ENCODE data around the gene FAM117B.
"Not testable (repeated sequence)": the region's sequence is repeated elsewhere in the genome, so short reads cannot be mapped to it uniquely, and the experiment has no call there.

Gene FAM117B

GRCh38 chr2:202636213-202636513 is 1.4 kb downstream of the FAM117B start:
- no peak for DNase-seq (ENCODE audit: low read depth in 2 of 2, low spot score in 1 of 2)

GRCh38 chr2:202638721-202639120 is 4.0 kb downstream of the FAM117B start:
- DNase-seq (ENCODE audit: low read depth in 2 of 2, low spot score in 1 of 2) = no peak

DNA sequence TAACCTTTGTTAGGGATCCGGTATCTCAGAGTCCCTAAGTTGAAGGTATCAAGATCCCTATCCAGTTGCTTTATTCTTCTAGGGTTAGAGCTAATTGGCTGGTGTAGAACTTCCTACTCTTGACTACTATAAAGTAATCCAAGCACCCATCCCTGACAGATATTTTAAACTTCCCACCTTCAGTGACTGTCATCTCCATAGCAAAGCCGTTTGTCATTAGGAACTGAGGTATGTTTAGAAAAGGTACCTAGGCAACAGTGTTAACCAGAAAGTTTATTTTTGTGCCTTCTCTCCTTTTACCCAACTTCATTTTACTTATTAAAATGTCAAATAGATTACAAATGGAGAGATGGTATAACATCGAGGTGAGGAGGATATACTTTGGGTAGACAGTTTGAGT is 4.5 kb downstream of the FAM117B start:
- DNase-seq (ENCODE audit: low read depth in 2 of 2, low spot score in 1 of 2) = no peak

DNA sequence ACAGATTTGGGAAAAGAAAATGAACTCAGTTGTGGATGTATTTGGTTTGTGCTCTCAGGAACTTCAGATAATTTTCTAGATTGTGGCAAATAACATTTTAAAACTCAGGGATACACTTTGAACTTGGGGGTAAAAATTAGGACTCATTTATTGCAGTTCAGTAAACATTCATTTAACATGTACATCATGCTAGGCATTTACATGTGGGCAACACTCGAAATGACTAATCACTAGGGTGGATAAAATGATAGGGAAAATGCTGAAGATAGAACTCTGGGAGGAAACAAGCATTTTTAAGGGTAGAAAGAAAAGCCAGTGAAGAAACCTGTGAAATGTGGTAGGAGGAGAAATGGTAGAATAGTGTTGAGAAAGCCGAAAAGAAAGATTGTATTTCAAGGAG is 7.8 kb downstream of the FAM117B start:
- no peak for DNase-seq (ENCODE audit: low read depth in 2 of 2, low spot score in 1 of 2)

- no peak for DNase-seq (ENCODE audit: low read depth in 2 of 2, low spot score in 1 of 2)
Measured at GRCh38 chr2:202643012-202643858, 8.5 kb downstream of the FAM117B start.

DNA sequence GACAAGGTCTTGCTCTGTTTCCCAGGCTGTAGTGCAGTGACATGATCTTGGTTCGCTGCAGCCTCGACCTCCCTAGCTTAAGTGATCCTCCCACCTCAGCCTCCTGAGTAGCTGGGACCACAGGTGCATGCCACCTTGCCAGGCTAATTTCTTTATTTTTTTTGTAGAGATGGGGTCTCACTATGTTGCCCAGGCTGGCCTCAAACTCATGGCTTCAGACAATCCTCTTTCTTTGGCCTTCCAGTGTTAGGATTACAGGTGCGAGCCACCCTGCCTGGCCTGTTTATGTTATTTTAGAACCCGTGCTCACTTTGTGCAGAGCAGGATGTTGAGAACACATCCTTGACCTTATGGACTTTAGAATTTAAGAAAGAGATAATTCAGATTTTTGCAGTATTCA is 17.4 kb downstream of the FAM117B start:
- no peak for DNase-seq (ENCODE audit: low read depth in 2 of 2, low spot score in 1 of 2)

- DNase-seq (ENCODE audit: low read depth in 2 of 2, low spot score in 1 of 2) = no peak
Measured at GRCh38 chr2:202653890-202654289, 19.1 kb downstream of the FAM117B start.

GRCh38 chr2:202657876-202658275 is 23.1 kb downstream of the FAM117B start:
- DNase-seq (ENCODE audit: low read depth in 2 of 2, low spot score in 1 of 2) = no peak

GRCh38 chr2:202660796-202661195 is 26.0 kb downstream of the FAM117B start:
- no peak for DNase-seq (ENCODE audit: low read depth in 2 of 2, low spot score in 1 of 2)

GRCh38 chr2:202669841-202670240 is 35.1 kb downstream of the FAM117B start:
- DNase-seq (ENCODE audit: low read depth in 2 of 2, low spot score in 1 of 2) = no peak

DNA sequence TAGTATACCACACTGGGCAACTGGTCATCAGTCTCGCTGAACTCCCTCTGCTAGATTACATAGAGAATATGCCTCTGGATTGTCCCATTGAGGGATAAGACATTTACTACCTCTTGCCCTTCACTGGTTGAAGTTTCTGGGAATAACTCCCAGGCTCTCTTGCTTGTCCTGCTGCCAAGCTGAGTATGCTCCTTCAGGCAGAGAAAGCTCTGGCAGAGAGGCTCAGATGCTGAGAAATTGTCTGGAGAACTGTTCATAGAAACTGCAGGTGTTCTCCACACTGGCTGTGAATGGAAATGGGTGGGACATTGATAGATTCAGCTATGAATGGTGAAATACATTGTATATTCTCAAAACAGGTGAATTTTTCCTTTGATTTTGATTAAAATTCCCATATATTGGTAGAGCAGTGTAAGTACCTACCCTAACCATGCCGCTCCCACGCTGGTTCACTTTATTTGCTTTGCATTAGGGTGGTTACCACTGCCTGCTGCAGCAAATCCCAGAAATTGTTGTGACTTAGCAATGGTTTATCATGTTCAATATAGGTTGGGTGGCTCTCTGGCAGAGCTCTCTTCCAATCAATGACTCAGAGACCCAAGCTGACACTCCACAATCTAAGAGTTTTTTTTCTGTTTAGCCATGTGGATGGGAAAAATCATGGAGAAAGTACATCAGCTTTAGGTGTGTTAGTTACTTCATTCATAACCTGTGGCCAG is 36.7 kb downstream of the FAM117B start:
- no peak for DNase-seq (ENCODE audit: low read depth in 2 of 2, low spot score in 1 of 2)

GRCh38 chr2:202675097-202675496 is 40.3 kb downstream of the FAM117B start:
- DNase-seq (ENCODE audit: low read depth in 2 of 2, low spot score in 1 of 2) = not testable (repeated sequence)

DNA sequence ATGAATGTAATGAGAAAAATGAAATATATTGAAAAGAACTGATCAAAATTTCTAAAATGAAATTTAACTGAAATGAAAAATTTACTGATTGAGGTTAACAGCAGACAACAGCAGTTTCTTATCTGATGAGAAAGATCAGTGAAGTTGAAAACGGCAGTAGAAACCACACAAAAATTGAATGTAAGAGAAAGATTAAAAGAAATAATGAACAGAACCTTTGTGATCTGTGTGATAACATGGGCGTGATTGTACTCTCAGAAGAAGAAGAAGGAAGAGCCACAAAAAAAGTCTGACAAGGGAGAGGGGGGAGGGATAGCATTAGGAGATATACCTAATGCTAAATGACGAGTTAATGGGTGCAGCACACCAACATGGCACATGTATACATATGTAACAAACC is 45.2 kb downstream of the FAM117B start:
- no peak for DNase-seq (ENCODE audit: low read depth in 2 of 2, low spot score in 1 of 2)

- DNase-seq (ENCODE audit: low read depth in 2 of 2, low spot score in 1 of 2) = no peak
Measured at GRCh38 chr2:202680512-202680911, 45.7 kb downstream of the FAM117B start.

DNA sequence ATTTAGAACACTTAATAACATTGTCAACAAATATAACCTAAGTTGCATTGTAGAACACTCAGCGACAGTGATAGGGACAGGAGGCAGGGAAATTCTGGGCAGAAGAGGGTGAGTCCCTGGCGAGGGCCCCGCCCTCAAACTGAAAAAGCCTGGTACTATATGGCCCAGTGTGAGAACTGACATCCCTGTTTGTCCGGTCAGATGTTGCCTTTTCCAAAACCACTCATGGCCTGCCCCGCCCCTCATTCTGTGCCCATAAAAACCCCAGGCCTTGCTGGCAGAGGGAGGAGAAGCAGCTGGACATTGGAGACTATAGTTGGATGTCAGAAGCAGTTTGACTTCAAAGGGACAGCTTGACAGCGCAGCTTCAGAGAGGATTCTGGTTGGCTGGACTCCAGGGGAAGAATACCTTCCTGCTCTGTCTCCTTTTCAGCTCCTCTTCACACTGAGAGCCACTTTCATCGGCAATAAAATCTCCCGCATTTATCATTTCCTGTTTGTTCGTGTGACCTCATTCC is 47.0 kb downstream of the FAM117B start:
- no peak for DNase-seq (ENCODE audit: low read depth in 2 of 2, low spot score in 1 of 2)

DNA sequence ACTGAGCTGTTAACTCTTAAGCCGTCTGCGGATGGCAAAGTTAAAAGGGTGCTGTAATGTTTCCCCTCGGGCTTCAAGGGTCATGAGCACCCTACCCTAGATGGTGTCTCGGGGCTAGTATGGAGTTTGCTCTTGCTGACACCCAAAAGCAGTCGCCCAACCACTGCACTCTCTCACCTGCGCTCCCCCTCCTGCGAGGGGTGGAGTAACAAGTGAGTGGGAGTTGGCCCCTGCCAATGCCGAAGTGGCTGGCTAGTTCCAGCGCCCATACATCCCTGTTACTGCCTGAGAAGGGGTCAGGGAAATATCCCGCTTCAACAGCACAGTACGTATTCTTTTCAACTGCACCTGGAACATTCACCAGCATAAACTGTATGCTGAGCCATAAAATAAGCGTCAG is 47.5 kb downstream of the FAM117B start:
- no peak for DNase-seq (ENCODE audit: low read depth in 2 of 2, low spot score in 1 of 2)

DNA sequence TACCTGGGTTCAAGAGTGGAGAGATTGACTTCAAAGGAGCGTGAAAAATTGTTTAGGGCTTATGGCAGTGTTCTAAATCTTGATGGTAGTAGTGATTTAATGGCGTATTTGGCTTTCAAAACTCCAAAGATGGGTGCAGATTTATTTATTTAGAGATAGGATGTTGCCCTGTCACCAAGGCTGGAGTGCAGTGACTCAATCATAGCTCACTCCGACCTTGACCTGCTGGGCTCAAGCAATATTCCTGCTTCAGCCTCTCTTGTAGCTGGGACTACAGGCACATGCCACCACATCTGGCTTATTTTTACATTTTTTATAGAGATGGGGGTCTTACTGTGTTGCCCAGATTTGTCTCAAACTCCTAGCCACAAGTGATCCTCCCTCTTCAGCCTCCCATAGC is 52.5 kb downstream of the FAM117B start:
- no peak for DNase-seq (ENCODE audit: low read depth in 2 of 2, low spot score in 1 of 2)

DNA sequence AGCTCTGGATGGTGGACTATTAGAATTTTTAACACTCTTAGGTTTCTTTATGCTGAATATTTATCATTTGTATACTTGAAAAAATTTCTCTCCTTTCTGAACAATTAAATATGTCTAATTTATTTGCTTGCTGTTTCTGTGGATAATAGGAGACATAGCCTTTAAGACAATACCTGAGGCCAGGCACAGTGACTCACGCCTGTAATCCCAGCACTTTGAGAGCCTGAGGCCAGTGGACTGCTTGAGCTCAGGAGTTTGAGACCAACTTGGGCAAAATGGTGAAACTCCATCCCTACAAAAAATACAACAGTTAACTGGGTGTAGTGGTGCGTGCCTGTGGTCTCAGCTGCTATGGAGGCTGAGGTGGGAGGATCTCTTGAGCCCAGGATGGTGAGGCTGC is 54.7 kb downstream of the FAM117B start:
- DNase-seq (ENCODE audit: low read depth in 2 of 2, low spot score in 1 of 2) = no peak

GRCh38 chr2:202689898-202690297 is 55.1 kb downstream of the FAM117B start:
- DNase-seq (ENCODE audit: low read depth in 2 of 2, low spot score in 1 of 2) = no peak

- no peak for DNase-seq (ENCODE audit: low read depth in 2 of 2, low spot score in 1 of 2)
Measured at GRCh38 chr2:202690321-202690900, 55.6 kb downstream of the FAM117B start.

DNA sequence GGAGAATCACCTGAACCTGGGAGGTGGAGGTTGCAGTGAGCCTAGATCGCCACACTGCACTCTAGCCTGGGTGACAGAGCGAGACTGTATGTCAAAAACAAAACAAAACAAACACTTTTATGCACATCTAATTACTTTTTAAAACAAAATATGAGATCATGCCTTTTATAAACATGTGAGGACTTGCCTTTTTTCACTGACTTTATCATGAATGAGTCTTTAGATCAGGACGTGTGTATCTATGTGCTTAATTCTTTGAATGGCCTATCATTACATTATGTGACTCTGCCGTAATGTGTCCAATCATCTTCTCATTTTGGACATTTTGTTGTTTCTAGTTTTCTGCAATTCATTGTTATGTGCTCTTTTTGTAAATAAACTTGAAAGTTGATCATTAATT is 58.7 kb downstream of the FAM117B start:
- DNase-seq (ENCODE audit: low read depth in 2 of 2, low spot score in 1 of 2) = no peak

- no peak for DNase-seq (ENCODE audit: low read depth in 2 of 2, low spot score in 1 of 2)
Measured at GRCh38 chr2:202695166-202695565, 60.4 kb downstream of the FAM117B start.

Data from stimulated activated CD8-positive, alpha-beta memory T cell treated with anti-CD3 and anti-CD28 coated beads, Interleukin-4, amount 100 ng/mL, for 4 hours (primary cell).